ENCODE data around the gene EGFR. TPM values are rescaled to one million over a fixed set of nuclear protein-coding genes. Genes with fewer than 3 reads are reported as not detected.

Gene EGFR
- total and polyA plus RNA-seq, 2 donors, result 16.4 to 28.2 TPM

- H3K27ac ChIP-seq (ENCODE audit: low read depth), result no peak overlapping the region
- H3K4me1 ChIP-seq (ENCODE audit: insufficient read depth), result no peaks in the 10 kb centered on the region
- WGBS, result 97% methylated on average over 10 of the region's 10 CpGs
- DNase-seq (ENCODE audit: extremely low spot score), result no peak
- H3K4me3 ChIP-seq (ENCODE audit: low read depth, low read length), result no peak overlapping the region
- no peaks in the 10 kb centered on the region for H3K36me3 ChIP-seq (ENCODE audit: insufficient read depth)
Observed at GRCh38 chr7:55248526-55248925, 229.7 kb downstream of the EGFR start.

- DNase-seq (ENCODE audit: extremely low spot score), result no peak
- Histone ChIP-seq H3K4me3 (ENCODE audit: low read depth, low read length) (no peak overlapping the region), H3K4me1 (ENCODE audit: insufficient read depth) (no peaks in the 10 kb centered on the region), H3K36me3 (ENCODE audit: insufficient read depth) (no peaks in the 10 kb centered on the region), H3K27ac (ENCODE audit: low read depth) (no peak overlapping the region)
- WGBS, result 84% methylated on average over 8 of the region's 8 CpGs
Observed at GRCh38 chr7:55249332-55249731, 230.5 kb downstream of the EGFR start.

- 59% methylated on average over 7 of the region's 7 CpGs for WGBS
- H3K4me3 ChIP-seq (ENCODE audit: low read depth, low read length), result no peak overlapping the region
- H3K4me1 ChIP-seq (ENCODE audit: insufficient read depth), result no peaks in the 10 kb centered on the region
- no peak overlapping the region for H3K27ac ChIP-seq (ENCODE audit: low read depth)
- H3K36me3 ChIP-seq (ENCODE audit: insufficient read depth), result no peaks in the 10 kb centered on the region
- no peak for DNase-seq (ENCODE audit: extremely low spot score)
Observed at GRCh38 chr7:55250313-55250712, 231.5 kb downstream of the EGFR start.

- 93% methylated on average over 3 of the region's 3 CpGs for WGBS
- no peaks in the 10 kb centered on the region for H3K4me1 ChIP-seq (ENCODE audit: insufficient read depth)
- no peak for DNase-seq (ENCODE audit: extremely low spot score)
- no peaks in the 10 kb centered on the region for H3K36me3 ChIP-seq (ENCODE audit: insufficient read depth)
- H3K4me3 ChIP-seq (ENCODE audit: low read depth, low read length), result no peak overlapping the region
- H3K27ac ChIP-seq (ENCODE audit: low read depth), result no peak overlapping the region
Observed at GRCh38 chr7:55251313-55251712, 232.5 kb downstream of the EGFR start.

- DNase-seq (ENCODE audit: extremely low spot score), result no peak
- H3K4me3 ChIP-seq (ENCODE audit: low read depth, low read length), result no peak overlapping the region
- H3K36me3 ChIP-seq (ENCODE audit: insufficient read depth), result no peaks in the 10 kb centered on the region
- 91% methylated on average over 7 of the region's 7 CpGs for WGBS
- H3K27ac ChIP-seq (ENCODE audit: low read depth), result no peak overlapping the region
- H3K4me1 ChIP-seq (ENCODE audit: insufficient read depth), result no peaks in the 10 kb centered on the region
Observed at GRCh38 chr7:55251911-55252310, 233.1 kb downstream of the EGFR start.

- Histone ChIP-seq H3K4me3 (ENCODE audit: low read depth, low read length) (no peak overlapping the region), H3K27ac (ENCODE audit: low read depth) (no peak overlapping the region), H3K36me3 (ENCODE audit: insufficient read depth) (no peaks in the 10 kb centered on the region), H3K4me1 (ENCODE audit: insufficient read depth) (no peaks in the 10 kb centered on the region)
- DNase-seq (ENCODE audit: extremely low spot score), result no peak
Observed at GRCh38 chr7:55252386-55252785, 233.6 kb downstream of the EGFR start.

GRCh38 chr7:55253188-55253587 lies 234.4 kb downstream of the EGFR start:
- no peak overlapping the region for H3K4me3 ChIP-seq (ENCODE audit: low read depth, low read length)
- 97% methylated on average over 3 of the region's 3 CpGs for WGBS
- no peaks in the 10 kb centered on the region for H3K36me3 ChIP-seq (ENCODE audit: insufficient read depth)
- no peak overlapping the region for H3K27ac ChIP-seq (ENCODE audit: low read depth)
- DNase-seq (ENCODE audit: extremely low spot score), result no peak
- H3K4me1 ChIP-seq (ENCODE audit: insufficient read depth), result no peaks in the 10 kb centered on the region

GRCh38 chr7:55254242-55254595 lies 235.4 kb downstream of the EGFR start:
- DNase-seq (ENCODE audit: extremely low spot score), result no peak
- H3K27ac ChIP-seq (ENCODE audit: low read depth), result no peak overlapping the region
- 27% methylated on average over 21 of the region's 21 CpGs for WGBS

GRCh38 chr7:55254596-55255495 lies 236.0 kb downstream of the EGFR start:
- Histone ChIP-seq H3K4me3 (ENCODE audit: low read depth, low read length) (peak overlapping the region; percentile 49), H3K4me1 (ENCODE audit: insufficient read depth) (no peaks in the 10 kb centered on the region), H3K36me3 (ENCODE audit: insufficient read depth) (no peaks in the 10 kb centered on the region), H3K27ac (ENCODE audit: low read depth) (no peak overlapping the region)
- WGBS, result under 1% methylated on average over 80 of the region's 80 CpGs
- peak; percentile 35 for DNase-seq (ENCODE audit: extremely low spot score)

More at GRCh38 chr7:55254242-55254595, 235.4 kb downstream of the EGFR start:
- Histone ChIP-seq H3K4me1 (ENCODE audit: insufficient read depth) (no peaks in the 10 kb centered on the region), H3K36me3 (ENCODE audit: insufficient read depth) (no peaks in the 10 kb centered on the region), H3K4me3 (ENCODE audit: low read depth, low read length) (no peak overlapping the region)

- no peaks in the 10 kb centered on the region for H3K4me1 ChIP-seq (ENCODE audit: insufficient read depth)
- H3K27ac ChIP-seq (ENCODE audit: low read depth), result no peak overlapping the region
- peak overlapping the region; percentile 49 for H3K4me3 ChIP-seq (ENCODE audit: low read depth, low read length)
- no peaks in the 10 kb centered on the region for H3K36me3 ChIP-seq (ENCODE audit: insufficient read depth)
- no peak for DNase-seq (ENCODE audit: extremely low spot score)
- WGBS, result 21% methylated on average over 43 of the region's 43 CpGs
Observed at GRCh38 chr7:55255496-55256445, 237.0 kb downstream of the EGFR start.

- H3K4me1 ChIP-seq (ENCODE audit: insufficient read depth), result no peaks in the 10 kb centered on the region
- no peak for DNase-seq (ENCODE audit: extremely low spot score)
- WGBS, result 76% methylated on average over 9 of the region's 9 CpGs
- H3K27ac ChIP-seq (ENCODE audit: low read depth), result no peak overlapping the region
- H3K4me3 ChIP-seq (ENCODE audit: low read depth, low read length), result no peak overlapping the region
- no peaks in the 10 kb centered on the region for H3K36me3 ChIP-seq (ENCODE audit: insufficient read depth)
Observed at GRCh38 chr7:55258631-55259030, 239.8 kb downstream of the EGFR start.

- DNase-seq (ENCODE audit: extremely low spot score), result no peak
- Histone ChIP-seq H3K27ac (ENCODE audit: low read depth) (no peak overlapping the region), H3K4me1 (ENCODE audit: insufficient read depth) (no peaks in the 10 kb centered on the region), H3K36me3 (ENCODE audit: insufficient read depth) (no peaks in the 10 kb centered on the region), H3K4me3 (ENCODE audit: low read depth, low read length) (no peak overlapping the region)
- WGBS, result 75% methylated on average over 9 of the region's 9 CpGs
Observed at GRCh38 chr7:55260171-55260570, 241.4 kb downstream of the EGFR start.

- Histone ChIP-seq H3K36me3 (ENCODE audit: insufficient read depth) (no peaks in the 10 kb centered on the region), H3K27ac (ENCODE audit: low read depth) (no peak overlapping the region), H3K4me3 (ENCODE audit: low read depth, low read length) (no peak overlapping the region), H3K4me1 (ENCODE audit: insufficient read depth) (no peaks in the 10 kb centered on the region)
- 63% methylated on average over 3 of the region's 3 CpGs for WGBS
- no peak for DNase-seq (ENCODE audit: extremely low spot score)
Observed at GRCh38 chr7:55260676-55261385, 242.0 kb downstream of the EGFR start.

Data from urinary bladder (tissue), 4 donors.